H7 (cell line): ENCODE results near the gene CPZ. TPM values are rescaled to one million over a fixed set of nuclear protein-coding genes. Genes with fewer than 3 reads are reported as not detected.
"Not testable (repeated sequence)": the region's sequence is repeated elsewhere in the genome, so short reads cannot be mapped to it uniquely, and the experiment has no call there.

ENCODE experiments used
- DNase-seq: peaks from one replicate; pipeline ENCODE4 v3.0.0; 2012
- H3K27me3 ChIP-seq: 2 replicates; pipeline ENCODE4 v1.6.0; 2011; ENCODE audit warnings: mild to moderate bottlenecking, low read length; ENCODE audit not compliant: control insufficient read depth, insufficient read depth
- H3K36me3 ChIP-seq: replicated peaks from 2 replicates; pipeline ENCODE4 v1.5.1; 2011; ENCODE audit warnings: low read length; ENCODE audit not compliant: control insufficient read depth, insufficient read depth
- H3K4me3 ChIP-seq: 2 replicates; pipeline ENCODE4 v1.5.1; 2011; ENCODE audit warnings: low read depth, mild to moderate bottlenecking, control low read depth, low read length, moderate library complexity; ENCODE audit not compliant: insufficient read depth
- total RNA-seq: library from RNA; depleted of rRNA; stranded (reverse); fragments of >200 nt; shearing (Covaris generic); gene quantifications from 2 replicates; pipeline ENCODE4 v1.2.3, GENCODE V29; 2014

The CPZ gene
- total RNA-seq, 1 experiment from 2014 or later = 25.3 TPM

GRCh38 chr4:8568068-8568668 is 24.4 kb upstream of the CPZ start:
- Histone ChIP-seq H3K27me3 (no peaks in the 10 kb centered on the region), H3K36me3 (no peaks in the 10 kb centered on the region), H3K4me3 (no peak overlapping the region)
- peak; percentile 53 for DNase-seq

GRCh38 chr4:8570201-8570600 is 22.4 kb upstream of the CPZ start:
- Histone ChIP-seq H3K4me3 (no peak overlapping the region), H3K27me3 (no peaks in the 10 kb centered on the region), H3K36me3 (no peaks in the 10 kb centered on the region)
- DNase-seq = no peak

GRCh38 chr4:8571702-8572685 is 20.6 kb upstream of the CPZ start:
- peak; percentile 10 for DNase-seq
- H3K4me3 ChIP-seq = no peak overlapping the region
- H3K36me3 ChIP-seq = no peaks in the 10 kb centered on the region
- H3K27me3 ChIP-seq = no peaks in the 10 kb centered on the region; the same call in 1 of the 2 replicates

GRCh38 chr4:8573266-8573665 is 19.3 kb upstream of the CPZ start:
- H3K36me3 ChIP-seq = no peaks in the 10 kb centered on the region
- DNase-seq = no peak

GRCh38 chr4:8574796-8575370 is 17.7 kb upstream of the CPZ start:
- H3K27me3 ChIP-seq = no peaks in the 10 kb centered on the region; the same call in 1 of the 2 replicates
- H3K4me3 ChIP-seq = no peak overlapping the region
- DNase-seq = peak; percentile 21
- H3K36me3 ChIP-seq = no peaks in the 10 kb centered on the region

More at GRCh38 chr4:8573266-8573665, 19.3 kb upstream of the CPZ start:
- H3K4me3 ChIP-seq = no peak overlapping the region
- H3K27me3 ChIP-seq = no peaks in the 10 kb centered on the region; the same call in 1 of the 2 replicates

DNA sequence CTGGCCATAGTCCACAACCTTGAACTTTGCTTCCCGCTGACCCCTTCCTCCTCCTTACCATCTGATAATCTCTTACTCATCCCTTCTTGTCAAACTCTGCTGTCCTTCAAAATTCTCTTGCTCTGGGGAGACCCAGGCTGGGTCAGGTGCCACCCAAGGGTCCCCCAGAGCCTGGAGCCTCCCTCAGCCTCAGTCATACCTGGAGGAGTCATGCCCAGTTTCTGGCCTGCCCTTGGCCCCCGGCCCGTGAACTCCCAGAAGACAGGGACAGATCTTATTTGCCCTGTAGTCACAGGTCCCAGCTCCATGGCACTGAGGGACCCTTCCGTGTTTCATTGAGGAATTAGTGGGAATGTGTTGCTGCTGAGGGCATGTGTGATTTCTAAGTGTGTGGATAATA is 17.1 kb upstream of the CPZ start:
- Histone ChIP-seq H3K36me3 (no peaks in the 10 kb centered on the region), H3K4me3 (no peak overlapping the region), H3K27me3 (no peaks in the 10 kb centered on the region; the same call in 1 of the 2 replicates)
- peak; percentile 19 for DNase-seq

GRCh38 chr4:8576591-8576990 is 16.0 kb upstream of the CPZ start:
- not testable (repeated sequence) for DNase-seq, H3K4me3 ChIP-seq, H3K36me3 ChIP-seq, H3K27me3 ChIP-seq

GRCh38 chr4:8577046-8577445 is 15.5 kb upstream of the CPZ start:
- no peaks in the 10 kb centered on the region for H3K36me3 ChIP-seq

GRCh38 chr4:8577972-8578371 is 14.6 kb upstream of the CPZ start:
- H3K36me3 ChIP-seq = no peaks in the 10 kb centered on the region
- DNase-seq = peak; percentile 16
- peaks cover 10% of the 10 kb centered on the region for H3K27me3 ChIP-seq
- H3K4me3 ChIP-seq = no peak overlapping the region

More at GRCh38 chr4:8577046-8577445, 15.5 kb upstream of the CPZ start:
- Histone ChIP-seq H3K4me3 (no peak overlapping the region), H3K27me3 (peaks cover 10% of the 10 kb centered on the region)
- peak; percentile 20 for DNase-seq

GRCh38 chr4:8578717-8579116 is 13.8 kb upstream of the CPZ start:
- Histone ChIP-seq H3K4me3 (no peak overlapping the region), H3K27me3 (peaks cover 10% of the 10 kb centered on the region), H3K36me3 (no peaks in the 10 kb centered on the region)
- DNase-seq = peak; percentile 8

GRCh38 chr4:8579526-8580320 is 12.8 kb upstream of the CPZ start:
- H3K4me3 ChIP-seq = no peak overlapping the region
- H3K36me3 ChIP-seq = no peaks in the 10 kb centered on the region
- DNase-seq = no peak
- H3K27me3 ChIP-seq = peaks cover 10% of the 10 kb centered on the region

- DNase-seq = peak; percentile 99
- H3K27me3 ChIP-seq = peaks cover 10% of the 10 kb centered on the region
- H3K4me3 ChIP-seq = peak within 1 kb of the TSS; percentile 33
- no peaks in the 10 kb centered on the region for H3K36me3 ChIP-seq
Measured at GRCh38 chr4:8580321-8581093, 12.1 kb upstream of the CPZ start, which contains the start of gene GPR78. TSS of gene GPR78 (plus strand) at chr4:8580392. CDS start at chr4:8580983, 591 bp downstream.

DNA sequence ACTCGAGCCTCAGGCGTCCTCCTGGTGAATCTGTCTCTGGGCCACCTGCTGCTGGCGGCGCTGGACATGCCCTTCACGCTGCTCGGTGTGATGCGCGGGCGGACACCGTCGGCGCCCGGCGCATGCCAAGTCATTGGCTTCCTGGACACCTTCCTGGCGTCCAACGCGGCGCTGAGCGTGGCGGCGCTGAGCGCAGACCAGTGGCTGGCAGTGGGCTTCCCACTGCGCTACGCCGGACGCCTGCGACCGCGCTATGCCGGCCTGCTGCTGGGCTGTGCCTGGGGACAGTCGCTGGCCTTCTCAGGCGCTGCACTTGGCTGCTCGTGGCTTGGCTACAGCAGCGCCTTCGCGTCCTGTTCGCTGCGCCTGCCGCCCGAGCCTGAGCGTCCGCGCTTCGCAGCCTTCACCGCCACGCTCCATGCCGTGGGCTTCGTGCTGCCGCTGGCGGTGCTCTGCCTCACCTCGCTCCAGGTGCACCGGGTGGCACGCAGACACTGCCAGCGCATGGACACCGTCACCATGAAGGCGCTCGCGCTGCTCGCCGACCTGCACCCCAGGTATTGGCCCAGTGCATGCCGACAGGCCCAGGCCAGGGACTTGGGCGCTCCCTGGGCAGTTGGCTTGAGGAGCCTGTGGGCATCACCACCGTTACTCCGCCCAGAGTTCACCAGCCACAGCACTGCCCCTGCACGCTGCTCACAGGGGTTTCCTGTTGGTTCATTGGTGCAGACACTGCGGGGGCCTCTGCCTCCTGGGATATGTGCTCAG is 11.3 kb upstream of the CPZ start:
- Histone ChIP-seq H3K27me3 (peaks cover 10% of the 10 kb centered on the region), H3K36me3 (no peaks in the 10 kb centered on the region), H3K4me3 (no peak overlapping the region)

More for the DNA sequence above, 11.3 kb upstream of the CPZ start:
- DNase-seq = peak; percentile 63
